Right lobe of liver (tissue), 6 donors: ENCODE measurements around the gene SLC38A2. TPM values are rescaled to one million over a fixed set of nuclear protein-coding genes. Genes with fewer than 3 reads are reported as not detected.
"Not testable (repeated sequence)": the region's sequence is repeated elsewhere in the genome, so short reads cannot be mapped to it uniquely, and the experiment has no call there.

Source experiments
- ATAC-seq, 4 donors: fragments of 200-7000 bp; cut with Tn5 transposase; one replicate each; pipeline ENCODE4 v1.9.1; 2020; ENCODE audit warnings: mild to moderate bottlenecking in 4 of 4, moderate library complexity in 4 of 4
- DNase-seq, 3 donors: peaks; one replicate each; pipeline ENCODE4 v3.0.0-alpha.2; 2020
- H3K27ac ChIP-seq, 3 donors: fragments of 200-600 bp; one replicate each; pipeline ENCODE4 v1.8.0; 2022
- H3K27me3 ChIP-seq, 2 donors: fragments of 200-600 bp; one replicate each; pipeline ENCODE4 v1.8.0; 2022
- H3K36me3 ChIP-seq, 4 donors: fragments of 200-600 bp; sonication (generic) in 1 of 4; one replicate each; pipeline versions ENCODE4 v1.5.1 to v1.8.0; 2017 to 2022; ENCODE audit warnings: control low read depth in 1 of 4
- H3K4me1 ChIP-seq, 4 donors: fragments of 200-600 bp; sonication (generic) in 1 of 4; one replicate each; pipeline versions ENCODE4 v1.5.1 to v1.8.0; 2017 to 2022; ENCODE audit warnings: control low read depth in 1 of 4
- H3K4me3 ChIP-seq, 3 donors: fragments of 200-600 bp; one replicate each; pipeline ENCODE4 v1.8.0; 2022
- H3K9me3 ChIP-seq, 4 donors: fragments of 200-600 bp; sonication (generic) in 1 of 4; one replicate each; pipeline versions ENCODE4 v1.5.1 to v1.8.0; 2017 to 2022; ENCODE audit warnings: control low read depth in 1 of 4
- CTCF ChIP-seq, 4 donors: fragments of 200-600 bp in 3 of 4; fragments of 450-650 bp in 1 of 4; IDR thresholded peaks; one replicate each; pipeline versions ENCODE4 v1.5.1 to v1.8.0; 2016 to 2022; ENCODE audit warnings: antibody characterized with exemption in 4 of 4, mild to moderate bottlenecking in 2 of 4
- POLR2A ChIP-seq: fragments of 450-650 bp; IDR thresholded peaks from one replicate; pipeline ENCODE4 v1.6.1; 2017; ENCODE audit warnings: antibody characterized with exemption, mild to moderate bottlenecking
- WGBS: methylation state at CpG from one replicate; pipeline ENCODE4 v1.1.6; 2018; ENCODE audit warnings: low coverage, low lambda C conversion rate; ENCODE audit not compliant: insufficient coverage; ENCODE audit errors: missing lambda C conversion rate; 5-methylcytosine and 5-hydroxymethylcytosine counted together
- intact Hi-C, 2 donors: fragments of 100-400 bp; cut with DNase I; formaldehyde crosslinking; loops; one replicate each; pipeline versions ENCODE4 v1.11.2 to v1.14.1; 2022
- total RNA-seq, 6 experiments: library from RNA; depleted of rRNA in 2 of 6; stranded (reverse); fragments of >200 nt in 2 of 6; fragmentation: NEBNext Ultra II Directional in 3 of 6; extraction: Animal tissue kit (Norgen Biotek cat#: 25700) in 3 of 6; gene quantifications; one replicate each; pipeline versions ENCODE4 v1.1.0 to v1.2.4, GENCODE V29; 2016 to 2023
- donor health status: DM: no; HTN: yes; CAD: no.
- donor health status: DM: no; HTN: no; CAD: no.
- donor health status: DM: no; HTN: no; CAD: no.
- donor health status: DM: no; HTN: yes; CAD: no.
- donor health status: DM: no; HTN: yes; CAD: no.

Gene SLC38A2
- total RNA-seq, 6 experiments from 2014 or later: 77.0 to 463 (median 290) TPM

- no peak for ATAC-seq
- no peak overlapping the region for H3K27ac ChIP-seq
- WGBS: 100% methylated on average over 1 of the region's 2 CpGs
Measured at GRCh38 chr12:46400406-46400805, 27.8 kb upstream of the SLC38A2 start.

GRCh38 chr12:46399461-46400248 is 27.1 kb upstream of the SLC38A2 start:
- H3K4me1 ChIP-seq, intact Hi-C loops, H3K36me3 ChIP-seq, H3K27ac ChIP-seq, DNase-seq, H3K4me3 ChIP-seq, H3K27me3 ChIP-seq, H3K9me3 ChIP-seq, ATAC-seq: not testable (repeated sequence)
- 91% methylated on average over 6 of the region's 6 CpGs for whole genome bisulfite sequencing

More at GRCh38 chr12:46400406-46400805, 27.8 kb upstream of the SLC38A2 start:
- Histone ChIP-seq H3K4me3 (no peak overlapping the region), H3K27me3 (no peaks in the 10 kb centered on the region), H3K4me1 (no peaks in the 10 kb centered on the region), H3K9me3 (no peaks in the 10 kb centered on the region), H3K36me3 (no peaks in the 10 kb centered on the region)
- DNase-seq: no peak
- no peak for TF ChIP-seq CTCF (IDR thresholded peaks at IDR 0.05)
- no peak for TF ChIP-seq POLR2A
- intact Hi-C loops: no loop called here

DNA sequence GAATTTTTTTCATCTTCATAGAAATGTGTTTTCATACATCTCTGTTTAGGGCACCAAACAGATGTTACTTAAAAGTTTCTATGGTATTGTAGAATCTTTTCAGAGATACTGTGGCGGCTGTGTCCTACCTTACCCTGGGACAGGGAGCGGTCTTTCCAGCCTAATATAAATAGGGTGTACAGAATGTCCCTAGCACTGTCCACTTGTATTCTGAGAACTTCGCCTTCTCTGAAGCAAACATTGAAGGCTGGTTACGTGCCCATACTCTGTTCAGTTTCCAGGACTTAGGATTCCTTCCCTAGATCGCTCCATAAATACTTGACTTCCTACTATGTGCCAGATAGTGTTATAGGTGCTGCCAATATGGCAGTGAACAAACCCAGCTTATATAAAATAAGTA is 24.3 kb upstream of the SLC38A2 start:
- Histone ChIP-seq H3K27me3 (no peaks in the 10 kb centered on the region), H3K4me1 (no peaks in the 10 kb centered on the region), H3K9me3 (no peaks in the 10 kb centered on the region), H3K36me3 (no peaks in the 10 kb centered on the region), H3K27ac (no peak overlapping the region), H3K4me3 (no peak overlapping the region)
- no peak for TF ChIP-seq POLR2A
- TF ChIP-seq CTCF (IDR thresholded peaks at IDR 0.05): no peak
- 100% methylated on average over 5 of the region's 5 CpGs for WGBS
- no peak for ATAC-seq
- intact Hi-C loops: no loop called here
- DNase-seq: no peak

- Histone ChIP-seq H3K27ac (no peak overlapping the region), H3K27me3 (no peaks in the 10 kb centered on the region), H3K4me3 (no peak overlapping the region), H3K9me3 (no peaks in the 10 kb centered on the region), H3K4me1 (no peaks in the 10 kb centered on the region), H3K36me3 (no peaks in the 10 kb centered on the region)
- TF ChIP-seq POLR2A: no peak
- no peak for TF ChIP-seq CTCF (IDR thresholded peaks at IDR 0.05)
- intact Hi-C loops: no loop called here
- DNase-seq: no peak
- 81% methylated on average over 4 of the region's 4 CpGs for WGBS
- ATAC-seq: no peak
Measured at GRCh38 chr12:46395388-46395787, 22.8 kb upstream of the SLC38A2 start.

- ATAC-seq: no peak
- H3K4me1 ChIP-seq: peaks cover 0 to 25% (median 6%) of the 10 kb centered on the region in 4 donors
- TF ChIP-seq CTCF (IDR thresholded peaks at IDR 0.05) (no peak), POLR2A (no peak)
- DNase-seq: no peak
- no peaks in the 10 kb centered on the region for H3K36me3 ChIP-seq
- WGBS: 75% methylated on average over 1 of the region's 1 CpG
- no peak overlapping the region for H3K4me3 ChIP-seq
- intact Hi-C loops: no loop called here
- no peaks in the 10 kb centered on the region for H3K9me3 ChIP-seq
- no peak overlapping the region for H3K27ac ChIP-seq
- H3K27me3 ChIP-seq: no peaks in the 10 kb centered on the region
Measured at GRCh38 chr12:46391630-46392029, 19.1 kb upstream of the SLC38A2 start.
